Nephron progenitor cell (in vitro differentiated cells): ENCODE data around the gene SLC35C1.

Experiments
- DNase-seq: peaks from one replicate; pipeline ENCODE4 v3.0.0; 2021
- H3K27ac Mint-ChIP-seq: 2 replicates; pipeline ENCODE4 v1.8.0; 2021; ENCODE audit warnings: mild to moderate bottlenecking, moderate library complexity, mixed read lengths
- H3K27me3 Mint-ChIP-seq: 2 replicates; pipeline ENCODE4 v1.8.0; 2021; ENCODE audit warnings: mild to moderate bottlenecking, low read depth, mixed read lengths; ENCODE audit not compliant: poor library complexity
- H3K36me3 Mint-ChIP-seq: 2 replicates; pipeline ENCODE4 v1.8.0; 2021; ENCODE audit warnings: low read depth, mixed read lengths
- H3K4me1 Mint-ChIP-seq: 2 replicates; pipeline ENCODE4 v1.8.0; 2021; ENCODE audit warnings: mixed read lengths
- H3K4me3 Mint-ChIP-seq: 2 replicates; pipeline ENCODE4 v1.8.0; 2021; ENCODE audit warnings: mild to moderate bottlenecking, moderate library complexity, mixed read lengths
- H3K9me3 Mint-ChIP-seq: 2 replicates; pipeline ENCODE4 v1.8.0; 2021; ENCODE audit warnings: mild to moderate bottlenecking, moderate library complexity, mixed read lengths
- CTCF ChIP-seq: fragments of 200-600 bp; sonication (generic); IDR thresholded peaks from 2 replicates; pipeline ENCODE4 v1.5.0; 2021; ENCODE audit warnings: antibody characterized with exemption

SLC35C1 gene

GRCh38 chr11:45765107-45765668 lies 39.8 kb upstream of the SLC35C1 start:
- Mint-ChIP-seq H3K27ac (no peak overlapping the region), H3K9me3 (peaks cover 3% of the 10 kb centered on the region), H3K27me3 (peaks cover 39% of the 10 kb centered on the region), H3K36me3 (no peaks in the 10 kb centered on the region), H3K4me3 (no peak overlapping the region), H3K4me1 (peaks cover 4% of the 10 kb centered on the region)
- no peak for TF ChIP-seq CTCF
- DNase-seq = no peak

- no peak for TF ChIP-seq CTCF
- no peak overlapping the region for H3K4me3 Mint-ChIP-seq
- no peak for DNase-seq
- peaks cover 43% of the 10 kb centered on the region for H3K27me3 Mint-ChIP-seq
- peaks cover 4% of the 10 kb centered on the region for H3K4me1 Mint-ChIP-seq
- H3K9me3 Mint-ChIP-seq = peaks cover 3% of the 10 kb centered on the region
- H3K27ac Mint-ChIP-seq = no peak overlapping the region
- H3K36me3 Mint-ChIP-seq = no peaks in the 10 kb centered on the region
These were observed 39.1 kb upstream of the SLC35C1 start for GRCh38 chr11:45765836-45766235.

GRCh38 chr11:45766469-45766868 lies 38.5 kb upstream of the SLC35C1 start:
- peaks cover 3% of the 10 kb centered on the region for H3K9me3 Mint-ChIP-seq
- no peak overlapping the region for H3K27ac Mint-ChIP-seq
- peaks cover 8% of the 10 kb centered on the region for H3K4me1 Mint-ChIP-seq
- no peaks in the 10 kb centered on the region for H3K36me3 Mint-ChIP-seq
- no peak overlapping the region for H3K4me3 Mint-ChIP-seq
- H3K27me3 Mint-ChIP-seq = peaks cover 44% of the 10 kb centered on the region
- no peak for TF ChIP-seq CTCF
- no peak for DNase-seq

- no peak for TF ChIP-seq CTCF
- Mint-ChIP-seq H3K4me3 (no peak overlapping the region), H3K4me1 (peaks cover 13% of the 10 kb centered on the region), H3K27ac (no peak overlapping the region), H3K36me3 (no peaks in the 10 kb centered on the region), H3K9me3 (peaks cover under 1% of the 10 kb centered on the region), H3K27me3 (peaks cover 53% of the 10 kb centered on the region)
- DNase-seq = no peak
These were observed 36.5 kb upstream of the SLC35C1 start for GRCh38 chr11:45768486-45768885.

GRCh38 chr11:45769960-45770359 lies 35.0 kb upstream of the SLC35C1 start:
- Mint-ChIP-seq H3K4me1 (peaks cover 13% of the 10 kb centered on the region), H3K9me3 (no peaks in the 10 kb centered on the region), H3K27me3 (peaks cover 50% of the 10 kb centered on the region), H3K4me3 (no peak overlapping the region), H3K27ac (no peak overlapping the region), H3K36me3 (no peaks in the 10 kb centered on the region)
- no peak for TF ChIP-seq CTCF
- DNase-seq = no peak

- DNase-seq = peak; percentile 87
- H3K4me3 Mint-ChIP-seq = peak overlapping the region; percentile 88
- no peak overlapping the region for H3K27ac Mint-ChIP-seq
- H3K9me3 Mint-ChIP-seq = no peaks in the 10 kb centered on the region
- TF ChIP-seq CTCF = peak; percentile 89
- H3K36me3 Mint-ChIP-seq = no peaks in the 10 kb centered on the region
- peaks cover 58% of the 10 kb centered on the region for H3K27me3 Mint-ChIP-seq
- peaks cover 13% of the 10 kb centered on the region for H3K4me1 Mint-ChIP-seq
These were observed 33.8 kb upstream of the SLC35C1 start for GRCh38 chr11:45771193-45771565.
